Endothelial cell of umbilical vein (primary cell): ENCODE results near the gene NEO1.

Experiments used
- EZH2 ChIP-seq: IDR thresholded peaks from 2 replicates; pipeline ENCODE4 v1.6.1; 2012; ENCODE audit warnings: borderline replicate concordance, low read depth, mild to moderate bottlenecking, moderate library complexity, low read length, inconsistent platforms; ENCODE audit not compliant: severe bottlenecking
- FOS ChIP-seq: IDR thresholded peaks from 2 replicates; pipeline ENCODE4 v1.6.1; 2011; ENCODE audit warnings: mild to moderate bottlenecking, low read length, moderate library complexity, borderline replicate concordance; ENCODE audit not compliant: insufficient read depth
- GATA2 ChIP-seq: IDR thresholded peaks from 2 replicates; pipeline ENCODE4 v1.7.0; 2011; ENCODE audit warnings: low read depth, mild to moderate bottlenecking, moderate library complexity, mixed read lengths, low read length; ENCODE audit not compliant: insufficient read length, insufficient read depth
- JUN ChIP-seq: IDR thresholded peaks from 2 replicates; pipeline ENCODE4 v1.6.1; 2011; ENCODE audit warnings: borderline replicate concordance, low read depth; ENCODE audit not compliant: insufficient read length, insufficient read depth
- MYC ChIP-seq: IDR thresholded peaks from one replicate; pipeline ENCODE4 v1.6.1; 2011; ENCODE audit warnings: mild to moderate bottlenecking, low read depth, low read length
- POLR2A ChIP-seq: IDR thresholded peaks from 2 replicates; pipeline ENCODE4 v1.6.1; 2012; ENCODE audit warnings: low read depth, mild to moderate bottlenecking, control low read depth, low read length
- POLR2AphosphoS5 ChIP-seq: IDR thresholded peaks from 2 replicates; pipeline ENCODE4 v1.6.1; 2012; ENCODE audit warnings: low read depth, mild to moderate bottlenecking, control low read depth, low read length, moderate library complexity; ENCODE audit not compliant: insufficient read depth
- TF ChIP-seq, protein P1 (sequence below), 2 donors: IDR thresholded peaks; 1 replicate in 1 of 2; 2 replicates in 1 of 2; pipeline ENCODE4 v1.5.1; 2011; ENCODE audit warnings: low read length in 2 of 2, mild to moderate bottlenecking in 2 of 2, moderate library complexity in 2 of 2, control low read depth in 1 of 2, inconsistent platforms in 1 of 2, low read depth in 1 of 2; ENCODE audit not compliant: insufficient read depth in 1 of 2; ENCODE audit errors: extremely low read depth in 1 of 2
- TF ChIP-seq, protein P2 (sequence below): IDR thresholded peaks from 2 replicates; pipeline ENCODE4 v1.6.1; 2011; ENCODE audit not compliant: insufficient read depth, insufficient read length

DNA sequence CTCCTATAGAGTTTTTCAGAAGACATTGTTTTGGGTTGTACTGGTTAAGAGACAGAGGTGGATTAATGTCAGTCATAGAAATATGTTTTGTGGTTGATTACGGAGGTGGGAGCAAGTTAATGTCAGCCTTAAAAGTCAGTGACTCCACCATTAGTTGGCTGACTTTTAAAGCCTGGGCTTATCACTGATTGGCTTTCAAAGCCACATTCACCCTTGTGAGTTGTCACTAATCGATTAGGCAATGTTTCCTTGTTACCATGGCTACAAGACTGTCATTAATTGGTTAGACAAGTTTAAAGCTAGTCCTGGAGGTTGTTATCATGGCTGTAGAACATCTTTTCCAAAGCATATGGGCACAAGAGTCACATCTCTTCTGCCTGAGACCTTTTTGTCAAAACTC, 73.0 kb downstream of the NEO1 start:
- TF ChIP-seq, protein P1, sequence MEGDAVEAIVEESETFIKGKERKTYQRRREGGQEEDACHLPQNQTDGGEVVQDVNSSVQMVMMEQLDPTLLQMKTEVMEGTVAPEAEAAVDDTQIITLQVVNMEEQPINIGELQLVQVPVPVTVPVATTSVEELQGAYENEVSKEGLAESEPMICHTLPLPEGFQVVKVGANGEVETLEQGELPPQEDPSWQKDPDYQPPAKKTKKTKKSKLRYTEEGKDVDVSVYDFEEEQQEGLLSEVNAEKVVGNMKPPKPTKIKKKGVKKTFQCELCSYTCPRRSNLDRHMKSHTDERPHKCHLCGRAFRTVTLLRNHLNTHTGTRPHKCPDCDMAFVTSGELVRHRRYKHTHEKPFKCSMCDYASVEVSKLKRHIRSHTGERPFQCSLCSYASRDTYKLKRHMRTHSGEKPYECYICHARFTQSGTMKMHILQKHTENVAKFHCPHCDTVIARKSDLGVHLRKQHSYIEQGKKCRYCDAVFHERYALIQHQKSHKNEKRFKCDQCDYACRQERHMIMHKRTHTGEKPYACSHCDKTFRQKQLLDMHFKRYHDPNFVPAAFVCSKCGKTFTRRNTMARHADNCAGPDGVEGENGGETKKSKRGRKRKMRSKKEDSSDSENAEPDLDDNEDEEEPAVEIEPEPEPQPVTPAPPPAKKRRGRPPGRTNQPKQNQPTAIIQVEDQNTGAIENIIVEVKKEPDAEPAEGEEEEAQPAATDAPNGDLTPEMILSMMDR (IDR thresholded peaks at IDR 0.05; ENCODE audit: extremely low read depth in 1 of 2, insufficient read depth in 1 of 2, low read depth in 1 of 2, low read length in 2 of 2): no peak
- TF ChIP-seq GATA2 (no peak), POLR2AphosphoS5 (no peak), POLR2A (no peak), JUN (no peak), EZH2 (no peak), MYC (no peak), FOS (no peak)
- TF ChIP-seq, protein P2, sequence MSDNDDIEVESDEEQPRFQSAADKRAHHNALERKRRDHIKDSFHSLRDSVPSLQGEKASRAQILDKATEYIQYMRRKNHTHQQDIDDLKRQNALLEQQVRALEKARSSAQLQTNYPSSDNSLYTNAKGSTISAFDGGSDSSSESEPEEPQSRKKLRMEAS: no peak
